ENCODE results near the gene PRKCZ. TPM values are rescaled to one million over a fixed set of nuclear protein-coding genes. Genes with fewer than 3 reads are reported as not detected.

PRKCZ gene
- total and polyA plus RNA-seq, 9 of the 15 experiments (the other 6 are each of a cell fraction or from before 2014, with no cell fraction given), result 0.07 to 3.1 (median 1.3) TPM

DNA sequence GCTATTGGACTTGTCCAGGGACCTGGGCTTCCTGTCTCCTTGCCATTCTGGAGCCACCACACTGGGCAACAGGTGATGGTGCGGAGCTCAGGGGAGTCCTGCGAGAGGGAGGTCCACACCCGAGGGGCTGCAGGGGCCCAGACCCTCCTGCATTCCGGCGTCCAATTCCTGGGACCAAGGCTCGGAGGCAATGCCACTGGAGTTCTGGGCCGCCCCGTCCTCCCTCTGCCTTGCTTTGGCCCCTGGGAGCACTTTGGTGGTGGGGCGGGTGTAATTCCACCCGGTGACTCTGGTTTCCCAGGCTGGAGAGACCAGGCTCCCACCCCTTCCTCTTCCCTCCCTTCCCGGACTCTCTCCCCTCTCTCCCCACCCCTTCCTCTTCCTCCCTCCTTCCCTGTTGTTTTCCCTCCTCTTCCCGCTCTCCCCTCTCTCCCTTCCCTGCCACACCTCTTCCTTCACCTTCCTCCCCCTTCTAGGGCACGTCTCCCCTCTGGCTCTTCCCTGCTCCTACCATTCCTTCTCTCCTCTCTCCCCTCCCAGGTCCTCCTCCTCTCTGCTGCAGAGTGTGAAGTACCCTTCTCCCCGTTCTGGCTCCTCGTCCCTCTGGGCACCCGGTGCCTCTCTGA, 2.0 kb downstream of the PRKCZ start:
- in situ Hi-C loops (cut with MboI), result no loop called here
- POLR2A ChIA-PET, result no interaction called here

DNA sequence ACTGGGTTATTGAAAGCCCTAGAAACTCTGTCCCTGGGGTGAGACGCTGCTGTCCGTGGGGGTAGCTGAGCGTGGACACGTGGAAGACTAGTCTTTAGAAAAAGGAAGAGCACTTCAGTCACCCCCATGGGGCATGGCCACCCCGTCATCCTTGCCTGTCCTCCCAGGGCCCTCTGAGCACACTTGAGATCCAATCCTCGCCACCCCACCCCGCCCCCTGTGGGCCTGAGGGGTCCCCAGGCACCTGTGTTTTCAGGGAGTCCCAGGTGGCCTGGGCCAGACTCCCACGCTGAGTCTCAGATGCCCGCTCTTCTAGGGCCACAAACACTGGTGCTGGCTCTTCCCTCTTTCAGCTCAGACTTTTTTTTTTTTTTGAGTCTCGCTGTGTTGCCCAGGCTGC, 2.5 kb downstream of the PRKCZ start:
- POLR2A ChIA-PET, result no interaction called here
- no peak for TF ChIP-seq BCL6 (CRISPR knock-in tag; IDR thresholded peaks at IDR 0.05)
- TF ChIP-seq RFX5 (IDR thresholded peaks at IDR 0.05; ENCODE audit: low read depth, low read length), result no peak
- TF ChIP-seq, protein P1, sequence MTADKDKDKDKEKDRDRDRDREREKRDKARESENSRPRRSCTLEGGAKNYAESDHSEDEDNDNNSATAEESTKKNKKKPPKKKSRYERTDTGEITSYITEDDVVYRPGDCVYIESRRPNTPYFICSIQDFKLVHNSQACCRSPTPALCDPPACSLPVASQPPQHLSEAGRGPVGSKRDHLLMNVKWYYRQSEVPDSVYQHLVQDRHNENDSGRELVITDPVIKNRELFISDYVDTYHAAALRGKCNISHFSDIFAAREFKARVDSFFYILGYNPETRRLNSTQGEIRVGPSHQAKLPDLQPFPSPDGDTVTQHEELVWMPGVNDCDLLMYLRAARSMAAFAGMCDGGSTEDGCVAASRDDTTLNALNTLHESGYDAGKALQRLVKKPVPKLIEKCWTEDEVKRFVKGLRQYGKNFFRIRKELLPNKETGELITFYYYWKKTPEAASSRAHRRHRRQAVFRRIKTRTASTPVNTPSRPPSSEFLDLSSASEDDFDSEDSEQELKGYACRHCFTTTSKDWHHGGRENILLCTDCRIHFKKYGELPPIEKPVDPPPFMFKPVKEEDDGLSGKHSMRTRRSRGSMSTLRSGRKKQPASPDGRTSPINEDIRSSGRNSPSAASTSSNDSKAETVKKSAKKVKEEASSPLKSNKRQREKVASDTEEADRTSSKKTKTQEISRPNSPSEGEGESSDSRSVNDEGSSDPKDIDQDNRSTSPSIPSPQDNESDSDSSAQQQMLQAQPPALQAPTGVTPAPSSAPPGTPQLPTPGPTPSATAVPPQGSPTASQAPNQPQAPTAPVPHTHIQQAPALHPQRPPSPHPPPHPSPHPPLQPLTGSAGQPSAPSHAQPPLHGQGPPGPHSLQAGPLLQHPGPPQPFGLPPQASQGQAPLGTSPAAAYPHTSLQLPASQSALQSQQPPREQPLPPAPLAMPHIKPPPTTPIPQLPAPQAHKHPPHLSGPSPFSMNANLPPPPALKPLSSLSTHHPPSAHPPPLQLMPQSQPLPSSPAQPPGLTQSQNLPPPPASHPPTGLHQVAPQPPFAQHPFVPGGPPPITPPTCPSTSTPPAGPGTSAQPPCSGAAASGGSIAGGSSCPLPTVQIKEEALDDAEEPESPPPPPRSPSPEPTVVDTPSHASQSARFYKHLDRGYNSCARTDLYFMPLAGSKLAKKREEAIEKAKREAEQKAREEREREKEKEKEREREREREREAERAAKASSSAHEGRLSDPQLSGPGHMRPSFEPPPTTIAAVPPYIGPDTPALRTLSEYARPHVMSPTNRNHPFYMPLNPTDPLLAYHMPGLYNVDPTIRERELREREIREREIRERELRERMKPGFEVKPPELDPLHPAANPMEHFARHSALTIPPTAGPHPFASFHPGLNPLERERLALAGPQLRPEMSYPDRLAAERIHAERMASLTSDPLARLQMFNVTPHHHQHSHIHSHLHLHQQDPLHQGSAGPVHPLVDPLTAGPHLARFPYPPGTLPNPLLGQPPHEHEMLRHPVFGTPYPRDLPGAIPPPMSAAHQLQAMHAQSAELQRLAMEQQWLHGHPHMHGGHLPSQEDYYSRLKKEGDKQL (CRISPR knock-in tag; IDR thresholded peaks at IDR 0.05; ENCODE audit: borderline replicate concordance), result no peak
- no peak for TF ChIP-seq ZNF644 (tag; IDR thresholded peaks at IDR 0.05; ENCODE audit: low read depth)
- no peak for TF ChIP-seq MCM3 (IDR thresholded peaks at IDR 0.05)

More for the DNA sequence above, 2.0 kb downstream of the PRKCZ start:
- Histone ChIP-seq H4K20me1 (replicated peaks; ENCODE audit: control insufficient read depth, insufficient read depth, low read length) (0 out of 2 replicates have a peak, but pooled peaks cover 3% of the 10 kb centered on the region), H3K79me2 (ENCODE audit: control insufficient read depth, insufficient read depth, low read length) (no peaks in the 10 kb centered on the region), H3K36me3 (ENCODE audit: control insufficient read depth, insufficient read depth, low read length) (no peaks in the 10 kb centered on the region), H3K27me3 (ENCODE audit: control insufficient read depth in 2 of 2, insufficient read depth in 2 of 2, low read length in 2 of 2) (peaks cover 4 to 57% of the 10 kb centered on the region in 2 experiments; a peak in 4 of 5 replicates), H3K4me1 (replicated peaks in 1 of 2; ENCODE audit: control insufficient read depth in 2 of 2, insufficient read depth in 2 of 2, low read length in 2 of 2) (peaks cover 0 to 55% of the 10 kb centered on the region in 2 experiments; a peak in 2 of 5 replicates), H3K9me1 (ENCODE audit: control insufficient read depth, insufficient read depth, low read length) (peaks cover 10% of the 10 kb centered on the region), H3K27ac (ENCODE audit: extremely low read depth, low read depth, low read length) (no peak overlapping the region), H3K9me3 (replicated peaks; ENCODE audit: control insufficient read depth, insufficient read depth, low read depth, low read length) (no peaks in the 10 kb centered on the region), H3K4me3 (no peak overlapping the region), H3K9ac (ENCODE audit: insufficient read depth in 1 of 2, low read depth in 2 of 2, low read length in 2 of 2) (no peak overlapping the region), H3K4me2 (ENCODE audit: insufficient read depth, low read length) (no peak overlapping the region), H2AFZ (ENCODE audit: low read depth, low read length) (no peak overlapping the region)
- TF ChIP-seq ZNF263 (CRISPR knock-in tag; IDR thresholded peaks at IDR 0.05; ENCODE audit: borderline replicate concordance) (peak; percentile 11; the same call in 1 of the 2 replicates), CEBPB (tag; IDR thresholded peaks at IDR 0.05) (no peak), ZBTB17 (CRISPR knock-in tag; IDR thresholded peaks at IDR 0.05) (no peak)
- TF ChIP-seq, protein P2, sequence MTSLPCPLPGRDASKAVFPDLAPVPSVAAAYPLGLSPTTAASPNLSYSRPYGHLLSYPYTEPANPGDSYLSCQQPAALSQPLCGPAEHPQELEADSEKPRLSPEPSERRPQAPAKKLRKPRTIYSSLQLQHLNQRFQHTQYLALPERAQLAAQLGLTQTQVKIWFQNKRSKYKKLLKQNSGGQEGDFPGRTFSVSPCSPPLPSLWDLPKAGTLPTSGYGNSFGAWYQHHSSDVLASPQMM (CRISPR knock-in tag; IDR thresholded peaks at IDR 0.05), result no peak
- DNase-seq (ENCODE audit: extremely low read depth in 1 of 4, low spot score in 3 of 4) (no peak), FAIRE-seq (no peak), ATAC-seq (no peak)
- 19% methylated on average over 15 of the region's 16 CpGs for WGBS (ENCODE audit: insufficient coverage, low coverage, missing lambda C conversion rate)
- CTCF ChIA-PET (ENCODE audit: low intra/inter-chr PET ratio), result interaction anchor here (0.6 kb wide), 1 partner anchor 742 kb away, joined by 3 read pairs; no protein-coding TSS in a partner anchor
- intact Hi-C loops (cut with micrococcal nuclease), result no loop called here
- no TSS peak for BruUV-seq (replicated peaks)

More for the DNA sequence above, 2.5 kb downstream of the PRKCZ start:
- Histone ChIP-seq H3K27me3 (ENCODE audit: control insufficient read depth in 2 of 2, insufficient read depth in 2 of 2, low read length in 2 of 2) (peaks cover 3 to 56% of the 10 kb centered on the region in 2 experiments; a peak in 4 of 5 replicates), H3K4me3 (no peak overlapping the region), H3K4me1 (replicated peaks in 1 of 2; ENCODE audit: control insufficient read depth in 2 of 2, insufficient read depth in 2 of 2, low read length in 2 of 2) (peaks cover 0 to 49% of the 10 kb centered on the region in 2 experiments; a peak in 2 of 5 replicates), H3K9me3 (replicated peaks; ENCODE audit: control insufficient read depth, insufficient read depth, low read depth, low read length) (no peaks in the 10 kb centered on the region), H3K9me1 (ENCODE audit: control insufficient read depth, insufficient read depth, low read length) (peaks cover 7% of the 10 kb centered on the region), H4K20me1 (replicated peaks; ENCODE audit: control insufficient read depth, insufficient read depth, low read length) (0 out of 2 replicates have a peak, but pooled peaks cover 3% of the 10 kb centered on the region), H2AFZ (ENCODE audit: low read depth, low read length) (no peak overlapping the region), H3K27ac (ENCODE audit: extremely low read depth, low read depth, low read length) (no peak overlapping the region), H3K9ac (ENCODE audit: insufficient read depth in 1 of 2, low read depth in 2 of 2, low read length in 2 of 2) (no peak overlapping the region), H3K36me3 (ENCODE audit: control insufficient read depth, insufficient read depth, low read length) (no peaks in the 10 kb centered on the region), H3K4me2 (ENCODE audit: insufficient read depth, low read length) (no peak overlapping the region), H3K79me2 (ENCODE audit: control insufficient read depth, insufficient read depth, low read length) (no peaks in the 10 kb centered on the region)
- CTCF ChIA-PET (ENCODE audit: low intra/inter-chr PET ratio), result no interaction called here
- intact Hi-C loops (cut with micrococcal nuclease) (no loop called here), in situ Hi-C loops (cut with MboI) (no loop called here)
- no TSS peak for BruUV-seq (replicated peaks)
- WGBS (ENCODE audit: insufficient coverage, low coverage, missing lambda C conversion rate), result 10% methylated on average over 9 of the region's 10 CpGs
- ATAC-seq, result no peak
- FAIRE-seq, result no peak
- no peak for DNase-seq (ENCODE audit: extremely low read depth in 1 of 4, low spot score in 3 of 4)
